ENCODE data around the gene GFRA1. TPM values are rescaled to one million over a fixed set of nuclear protein-coding genes. Genes with fewer than 3 reads are reported as not detected.

The GFRA1 gene, protein sequence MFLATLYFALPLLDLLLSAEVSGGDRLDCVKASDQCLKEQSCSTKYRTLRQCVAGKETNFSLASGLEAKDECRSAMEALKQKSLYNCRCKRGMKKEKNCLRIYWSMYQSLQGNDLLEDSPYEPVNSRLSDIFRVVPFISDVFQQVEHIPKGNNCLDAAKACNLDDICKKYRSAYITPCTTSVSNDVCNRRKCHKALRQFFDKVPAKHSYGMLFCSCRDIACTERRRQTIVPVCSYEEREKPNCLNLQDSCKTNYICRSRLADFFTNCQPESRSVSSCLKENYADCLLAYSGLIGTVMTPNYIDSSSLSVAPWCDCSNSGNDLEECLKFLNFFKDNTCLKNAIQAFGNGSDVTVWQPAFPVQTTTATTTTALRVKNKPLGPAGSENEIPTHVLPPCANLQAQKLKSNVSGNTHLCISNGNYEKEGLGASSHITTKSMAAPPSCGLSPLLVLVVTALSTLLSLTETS
- polyA plus RNA-seq (2014; cell fraction: cytosol; rRNA removed): 13.9 and 20.1 TPM in 2 replicates
- 15.9 and 25.1 TPM in 2 replicates for polyA plus RNA-seq (2014; cell fraction: nucleus; rRNA removed)

- DNase-seq (ENCODE audit: low spot score): no peak
Measured at GRCh38 chr10:116272440-116273283, at the start of gene GFRA1. GFRA1 (minus strand) TSS chr10:116273206; CDS start chr10:116272029, 1,177 bp downstream.

- DNase-seq (ENCODE audit: low spot score): peak; percentile 15
Measured at GRCh38 chr10:116316503-116316902, 43.5 kb upstream of the GFRA1 start.

DNA sequence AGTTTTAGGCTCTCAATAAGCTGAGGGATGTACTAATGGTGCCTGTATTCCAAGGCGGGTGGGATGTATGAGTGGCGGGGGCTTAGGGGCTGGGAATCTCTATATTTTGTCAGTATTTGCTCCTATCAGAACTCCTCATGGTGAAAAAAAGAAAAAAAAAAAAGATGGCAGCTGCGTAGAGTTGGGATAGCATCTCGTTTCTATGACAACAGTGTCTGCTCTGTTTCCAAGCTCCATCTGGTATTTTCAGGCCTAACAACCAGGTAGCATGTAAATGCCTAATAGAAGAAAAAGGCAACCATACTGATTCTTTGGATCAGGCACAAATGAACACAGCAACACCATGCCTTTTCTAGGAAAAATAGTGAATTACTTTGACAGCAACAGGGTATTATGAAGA is 39.5 kb upstream of the GFRA1 start:
- DNase-seq (ENCODE audit: low spot score): peak; percentile 84

GRCh38 chr10:116311706-116312490 is 38.9 kb upstream of the GFRA1 start:
- DNase-seq (ENCODE audit: low spot score): peak; percentile 11

DNA sequence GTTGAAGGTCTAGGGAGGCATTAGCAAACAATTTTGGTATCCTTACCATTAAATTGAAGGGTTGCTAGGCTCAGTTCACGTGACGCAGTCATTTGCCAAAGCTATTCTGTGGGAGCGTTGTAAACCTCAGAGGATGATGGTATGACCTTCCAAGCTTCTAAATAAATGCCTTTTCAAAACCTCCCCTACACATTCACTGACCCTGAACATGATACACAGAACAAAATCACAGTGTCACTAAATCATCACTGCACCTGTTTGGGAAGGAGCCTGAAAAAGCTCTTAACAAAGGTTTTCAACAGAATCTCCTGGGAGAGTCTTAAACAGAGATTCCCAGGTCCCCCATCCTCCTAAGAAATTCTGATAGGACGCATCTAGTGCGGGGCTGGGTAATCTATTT is 38.0 kb upstream of the GFRA1 start:
- DNase-seq (ENCODE audit: low spot score): no peak

- DNase-seq (ENCODE audit: low spot score): no peak
Measured at GRCh38 chr10:116307455-116307854, 34.4 kb upstream of the GFRA1 start.

- no peak for DNase-seq (ENCODE audit: low spot score)
Measured at GRCh38 chr10:116306847-116307246, 33.8 kb upstream of the GFRA1 start.

GRCh38 chr10:116304923-116305322 is 31.9 kb upstream of the GFRA1 start:
- DNase-seq (ENCODE audit: low spot score): no peak

- no peak for DNase-seq (ENCODE audit: low spot score)
Measured at GRCh38 chr10:116300542-116300941, 27.5 kb upstream of the GFRA1 start.

DNA sequence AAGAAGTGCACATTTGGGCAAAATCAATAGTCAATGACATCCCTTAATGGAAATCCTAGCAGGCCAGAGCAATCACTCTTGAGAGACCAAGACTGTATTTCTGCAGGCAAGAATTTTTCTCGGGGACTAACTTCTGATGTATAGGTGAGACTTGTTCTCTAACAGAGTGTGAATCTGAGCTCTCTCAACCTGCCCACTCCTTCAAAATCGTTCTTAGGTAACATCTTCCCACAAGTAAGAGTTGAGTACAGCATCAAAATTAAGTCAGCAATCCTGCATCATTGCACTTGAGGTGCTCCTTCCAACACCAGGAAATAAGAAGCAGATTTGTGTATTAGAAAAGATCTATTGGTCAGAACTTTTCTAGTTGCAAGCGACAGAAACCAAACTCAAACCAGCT is 25.6 kb upstream of the GFRA1 start:
- no peak for DNase-seq (ENCODE audit: low spot score)

GRCh38 chr10:116296291-116296721 is 23.3 kb upstream of the GFRA1 start:
- peak; percentile 11 for DNase-seq (ENCODE audit: low spot score)

DNA sequence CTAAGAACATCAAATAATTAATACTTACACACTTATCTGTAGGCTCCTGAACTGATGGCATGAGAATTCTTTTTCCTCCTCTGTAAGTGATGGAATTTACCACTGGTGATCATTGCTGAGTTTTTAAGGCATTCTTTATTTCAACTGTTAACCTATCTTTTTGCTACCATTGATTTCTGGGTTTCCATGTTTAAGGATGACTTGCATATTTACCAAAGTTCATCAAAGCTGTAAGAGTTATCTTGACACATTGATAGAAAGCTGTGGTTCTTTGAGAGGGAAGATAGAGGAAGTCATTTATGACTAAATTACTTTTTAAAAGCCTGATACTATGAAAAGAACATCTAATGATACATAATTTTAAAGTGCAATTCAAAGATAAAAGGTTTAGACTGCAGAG is 19.5 kb upstream of the GFRA1 start:
- no peak for DNase-seq (ENCODE audit: low spot score)

DNA sequence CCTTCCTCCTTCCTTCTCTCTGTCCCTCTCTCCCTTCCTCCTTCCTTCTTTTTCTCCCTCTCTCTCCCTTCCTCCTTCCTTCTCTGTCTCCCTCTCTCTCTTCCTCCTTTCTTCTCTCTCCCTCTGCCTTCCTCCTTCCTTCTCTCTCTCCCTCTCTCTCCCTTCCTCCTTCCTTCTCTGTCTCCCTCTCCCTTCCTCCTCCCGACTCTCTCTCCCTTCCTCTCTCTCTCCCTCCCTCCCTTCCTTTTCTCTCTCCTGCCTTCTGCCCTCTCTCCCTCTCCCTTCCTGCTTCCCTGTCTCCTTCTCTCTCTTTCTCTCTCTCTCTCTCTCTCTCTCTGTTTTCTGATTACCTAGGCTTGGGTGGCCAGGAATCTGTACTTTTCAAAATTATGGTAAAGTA is 16.6 kb upstream of the GFRA1 start:
- DNase-seq (ENCODE audit: low spot score): no peak

DNA sequence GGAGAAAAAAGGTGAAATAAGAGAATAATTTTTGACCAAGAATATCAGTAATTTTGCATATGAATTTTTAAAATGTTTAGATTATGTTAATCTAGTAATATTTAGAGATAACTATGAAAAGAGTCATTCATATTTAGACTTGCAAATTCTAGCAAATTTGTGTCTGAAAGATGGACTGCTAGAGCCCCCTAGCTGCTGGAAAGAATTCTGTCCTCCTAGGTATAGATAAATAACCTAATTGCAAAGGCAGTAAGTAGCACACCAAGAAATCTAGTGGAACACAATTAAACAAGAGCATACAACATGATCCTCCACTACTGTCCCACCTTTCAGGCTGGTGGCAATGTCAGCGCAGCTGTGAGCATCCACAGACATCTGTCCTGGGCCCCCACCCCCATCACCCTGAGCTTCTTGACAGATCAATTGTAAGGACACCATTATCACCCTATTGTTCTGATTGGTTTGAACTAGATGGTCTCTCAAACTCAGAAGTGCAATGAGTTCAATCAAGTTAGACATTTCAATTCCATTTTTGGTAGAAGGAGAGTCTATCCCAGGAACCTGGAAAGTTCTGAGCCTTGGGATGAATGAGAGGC is 15.0 kb upstream of the GFRA1 start:
- peak; percentile 64 for DNase-seq (ENCODE audit: low spot score)

DNA sequence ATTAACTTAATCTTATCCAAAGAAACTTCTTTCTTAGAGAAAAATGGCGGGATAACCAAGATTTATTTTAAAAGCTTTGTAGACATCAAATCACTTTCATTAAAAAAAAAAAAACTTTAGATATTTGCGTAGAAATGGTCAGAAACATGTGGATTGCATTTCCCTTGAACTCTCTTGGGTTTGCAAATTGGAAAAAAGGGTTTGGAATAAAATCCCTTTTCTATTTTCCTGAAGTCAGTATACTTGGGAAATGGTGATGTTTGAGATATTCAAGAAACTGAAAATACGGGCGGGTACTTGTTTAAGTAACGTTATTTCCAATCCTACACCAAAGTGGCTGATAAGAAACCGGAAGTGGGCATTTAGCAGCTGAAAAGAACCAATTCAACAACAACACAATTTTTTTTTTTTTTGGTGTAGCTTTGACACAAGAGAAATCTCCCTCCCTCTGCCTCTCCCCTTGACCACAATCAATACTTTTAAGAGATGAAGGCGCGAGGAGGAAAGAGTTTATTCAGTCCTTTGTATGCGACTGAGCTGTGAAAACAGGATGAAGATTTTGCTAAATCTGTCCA is 13.7 kb upstream of the GFRA1 start:
- no peak for DNase-seq (ENCODE audit: low spot score)

DNA sequence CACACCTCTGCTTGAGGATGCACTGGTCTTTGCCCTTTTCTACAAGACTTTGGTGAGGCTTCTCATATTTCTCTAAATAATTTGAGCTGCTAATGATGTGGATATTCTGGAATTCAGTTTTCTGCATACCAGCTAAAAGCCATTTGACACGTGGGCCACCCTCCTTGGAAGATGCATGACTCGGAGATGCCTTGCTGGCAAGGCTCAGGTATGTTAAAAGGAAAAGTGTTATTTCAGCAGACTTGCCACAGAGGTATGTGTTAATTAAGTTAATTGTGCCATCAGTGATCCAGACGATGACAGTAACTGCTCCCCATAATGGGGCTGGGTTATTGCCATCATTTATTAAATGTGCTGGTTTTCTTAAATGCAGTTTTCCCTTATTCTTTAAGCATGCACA is 8.8 kb upstream of the GFRA1 start:
- no peak for DNase-seq (ENCODE audit: low spot score)

- no peak for DNase-seq (ENCODE audit: low spot score)
Measured at GRCh38 chr10:116278846-116279245, 5.8 kb upstream of the GFRA1 start.

DNA sequence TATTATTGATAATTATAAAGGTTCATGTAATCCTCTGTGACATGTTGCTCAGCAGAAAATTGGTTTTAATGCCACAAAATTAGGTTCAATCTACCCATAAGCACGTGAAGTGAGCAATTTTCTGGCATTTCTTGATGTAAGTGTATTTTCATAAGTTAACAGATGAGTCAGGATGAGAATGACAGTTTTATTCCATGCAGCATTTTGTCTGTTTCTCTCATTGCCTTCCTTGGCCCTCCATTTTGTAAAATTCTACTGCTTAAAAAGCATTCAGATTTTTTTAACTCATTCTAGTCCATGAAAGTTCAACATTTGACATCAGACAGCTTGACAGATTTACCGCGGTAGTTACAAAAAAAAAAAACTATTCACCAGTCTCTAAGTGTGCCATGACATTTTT is 4.0 kb upstream of the GFRA1 start:
- DNase-seq (ENCODE audit: low spot score): no peak

GRCh38 chr10:116274064-116274904 is 1.3 kb upstream of the GFRA1 start:
- DNase-seq (ENCODE audit: low spot score): peak; percentile 59
